Transverse colon (tissue), 4 donors: Measurements from ENCODE around the gene ANGPTL2.

Source experiments
- CTCF ChIP-seq, 5 experiments: fragments of 200-600 bp in 3 of 5; fragments of 450-650 bp in 2 of 5; sonication (generic) in 3 of 5; IDR thresholded peaks; 1 replicate in 2 of 5; 2 replicates in 3 of 5; pipeline ENCODE4 v1.5.1; 2016 to 2017; ENCODE audit warnings: antibody characterized with exemption in 5 of 5, inconsistent platforms in 3 of 5, mild to moderate bottlenecking in 2 of 5, moderate library complexity in 1 of 5
- EP300 ChIP-seq: sonication (generic); formaldehyde crosslinking; IDR thresholded peaks from one replicate; pipeline ENCODE4 v1.6.1; 2017; ENCODE audit warnings: antibody characterized with exemption, low read depth
- POLR2A ChIP-seq: fragments of 450-650 bp; IDR thresholded peaks from one replicate; pipeline ENCODE4 v1.6.1; 2016; ENCODE audit warnings: antibody characterized with exemption, mild to moderate bottlenecking, moderate library complexity
- POLR2AphosphoS5 ChIP-seq, 3 donors: sonication (generic); formaldehyde crosslinking; IDR thresholded peaks; one replicate each; pipeline ENCODE4 v1.6.1; 2016; ENCODE audit warnings: antibody characterized with exemption in 3 of 3

GRCh38 chr9:127038531-127038930, 83.9 kb downstream of the ANGPTL2 start:
- TF ChIP-seq POLR2A: no peak
- no peak for TF ChIP-seq CTCF (IDR thresholded peaks at IDR 0.05)
- TF ChIP-seq EP300: no peak
- TF ChIP-seq POLR2AphosphoS5 (IDR thresholded peaks at IDR 0.05): no peak
